Measurements from ENCODE around the gene RNF125.

DNA sequence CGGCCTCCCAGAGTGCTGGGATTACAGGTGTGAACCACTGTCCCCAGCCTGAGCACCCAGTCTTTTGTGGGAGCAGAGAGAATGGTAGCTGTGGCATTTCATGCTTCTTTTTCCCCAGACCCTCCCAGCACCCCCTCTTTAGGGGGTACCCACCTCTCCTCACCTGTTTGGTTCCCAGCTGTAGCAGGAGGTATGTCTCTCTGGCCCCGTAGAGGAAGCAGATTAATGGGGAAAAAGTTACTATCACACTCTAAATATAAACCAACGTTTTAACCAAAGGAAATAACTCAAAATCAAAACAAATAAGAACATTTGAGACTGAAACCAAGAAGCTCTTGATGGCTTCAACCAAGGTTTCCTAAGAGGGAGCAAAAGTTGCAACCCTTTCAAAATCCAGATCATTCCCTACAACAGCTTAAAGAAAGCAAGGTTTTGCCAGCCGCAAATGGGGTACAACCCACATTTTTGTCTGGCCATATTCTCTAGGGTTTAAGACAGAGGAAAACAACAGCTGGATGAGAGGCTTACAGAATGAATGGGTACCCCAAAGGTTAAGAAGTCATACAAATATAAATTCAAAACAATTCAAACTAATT lies 8.0 kb downstream of the RNF125 start:
- TF ChIP-seq E2F6 (IDR thresholded peaks at IDR 0.05; ENCODE audit: borderline replicate concordance, low read depth), result no peak
- TF ChIP-seq POLR2A (IDR thresholded peaks at IDR 0.05; ENCODE audit: low read length), result no peak
- TF ChIP-seq CTCF (IDR thresholded peaks at IDR 0.05), result no peak
- TF ChIP-seq RCOR1 (IDR thresholded peaks at IDR 0.05; ENCODE audit: low read depth, low read length), result no peak
- no peak for TF ChIP-seq RAD21 (conservative IDR thresholded peaks at IDR 0.05 in 1 of 2, IDR thresholded peaks at IDR 0.05 in 1 of 2)
- TF ChIP-seq CBX8 (IDR thresholded peaks at IDR 0.05), result no peak
- no peak for TF ChIP-seq PBX3 (IDR thresholded peaks at IDR 0.05)
- TF ChIP-seq, protein P1, sequence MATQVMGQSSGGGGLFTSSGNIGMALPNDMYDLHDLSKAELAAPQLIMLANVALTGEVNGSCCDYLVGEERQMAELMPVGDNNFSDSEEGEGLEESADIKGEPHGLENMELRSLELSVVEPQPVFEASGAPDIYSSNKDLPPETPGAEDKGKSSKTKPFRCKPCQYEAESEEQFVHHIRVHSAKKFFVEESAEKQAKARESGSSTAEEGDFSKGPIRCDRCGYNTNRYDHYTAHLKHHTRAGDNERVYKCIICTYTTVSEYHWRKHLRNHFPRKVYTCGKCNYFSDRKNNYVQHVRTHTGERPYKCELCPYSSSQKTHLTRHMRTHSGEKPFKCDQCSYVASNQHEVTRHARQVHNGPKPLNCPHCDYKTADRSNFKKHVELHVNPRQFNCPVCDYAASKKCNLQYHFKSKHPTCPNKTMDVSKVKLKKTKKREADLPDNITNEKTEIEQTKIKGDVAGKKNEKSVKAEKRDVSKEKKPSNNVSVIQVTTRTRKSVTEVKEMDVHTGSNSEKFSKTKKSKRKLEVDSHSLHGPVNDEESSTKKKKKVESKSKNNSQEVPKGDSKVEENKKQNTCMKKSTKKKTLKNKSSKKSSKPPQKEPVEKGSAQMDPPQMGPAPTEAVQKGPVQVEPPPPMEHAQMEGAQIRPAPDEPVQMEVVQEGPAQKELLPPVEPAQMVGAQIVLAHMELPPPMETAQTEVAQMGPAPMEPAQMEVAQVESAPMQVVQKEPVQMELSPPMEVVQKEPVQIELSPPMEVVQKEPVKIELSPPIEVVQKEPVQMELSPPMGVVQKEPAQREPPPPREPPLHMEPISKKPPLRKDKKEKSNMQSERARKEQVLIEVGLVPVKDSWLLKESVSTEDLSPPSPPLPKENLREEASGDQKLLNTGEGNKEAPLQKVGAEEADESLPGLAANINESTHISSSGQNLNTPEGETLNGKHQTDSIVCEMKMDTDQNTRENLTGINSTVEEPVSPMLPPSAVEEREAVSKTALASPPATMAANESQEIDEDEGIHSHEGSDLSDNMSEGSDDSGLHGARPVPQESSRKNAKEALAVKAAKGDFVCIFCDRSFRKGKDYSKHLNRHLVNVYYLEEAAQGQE (IDR thresholded peaks at IDR 0.05), result no peak
- TF ChIP-seq MAZ (IDR thresholded peaks at IDR 0.05; ENCODE audit: borderline replicate concordance, low read depth, low read length), result no peak
- TF ChIP-seq EHMT2 (IDR thresholded peaks at IDR 0.05; ENCODE audit: low read depth), result no peak
- TF ChIP-seq MYC (IDR thresholded peaks at IDR 0.05; ENCODE audit: borderline replicate concordance, low read length), result no peak
- TF ChIP-seq POLR2AphosphoS2 (conservative IDR thresholded peaks at IDR 0.05; ENCODE audit: low read length), result no peak
- no peak for TF ChIP-seq RFX5 (IDR thresholded peaks at IDR 0.05)
- no peak for TF ChIP-seq CEBPB (IDR thresholded peaks at IDR 0.05)
